ENCODE measurements around the gene ZMYM4.
A peak's percentile ranks its signal among the peaks of the same experiment; 100 is the strongest.

ZMYM4 gene

DNA sequence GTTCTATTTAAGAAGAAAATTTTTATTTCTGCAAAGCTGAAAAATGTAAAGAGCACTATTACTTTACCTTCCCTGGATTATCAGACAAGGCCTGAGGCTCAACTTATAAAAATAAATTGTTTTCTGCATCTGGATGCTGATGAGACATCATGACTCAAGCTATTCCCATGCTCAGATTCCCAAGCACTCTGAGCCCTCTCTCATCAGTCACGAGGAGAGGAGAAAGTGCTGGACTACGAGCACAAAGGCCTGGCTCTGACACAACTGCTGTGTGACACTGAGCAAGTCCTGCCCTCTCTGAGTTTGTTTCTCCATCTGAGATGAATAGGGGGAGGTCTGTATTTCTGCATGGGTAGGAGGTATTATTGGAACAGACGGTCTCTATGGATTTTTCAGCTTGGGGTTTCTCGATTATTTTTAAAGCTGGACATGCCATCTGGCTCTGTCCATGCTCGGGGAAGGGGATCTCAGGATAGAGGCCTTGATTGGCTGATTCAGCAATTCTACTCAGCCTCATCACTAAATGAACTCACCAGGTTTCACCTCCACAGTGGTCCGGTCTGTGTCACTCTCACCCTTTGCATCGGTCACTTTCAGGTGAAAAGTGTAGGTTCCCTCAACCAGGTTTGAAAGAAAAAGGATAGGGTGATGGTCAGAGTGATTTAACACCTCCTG, 181.0 kb downstream of the ZMYM4 start:
- H3K4me1 ChIP-seq (ENCODE audit: control insufficient read depth, insufficient read depth, low read depth, low read length), result no peaks in the 10 kb centered on the region

DNA sequence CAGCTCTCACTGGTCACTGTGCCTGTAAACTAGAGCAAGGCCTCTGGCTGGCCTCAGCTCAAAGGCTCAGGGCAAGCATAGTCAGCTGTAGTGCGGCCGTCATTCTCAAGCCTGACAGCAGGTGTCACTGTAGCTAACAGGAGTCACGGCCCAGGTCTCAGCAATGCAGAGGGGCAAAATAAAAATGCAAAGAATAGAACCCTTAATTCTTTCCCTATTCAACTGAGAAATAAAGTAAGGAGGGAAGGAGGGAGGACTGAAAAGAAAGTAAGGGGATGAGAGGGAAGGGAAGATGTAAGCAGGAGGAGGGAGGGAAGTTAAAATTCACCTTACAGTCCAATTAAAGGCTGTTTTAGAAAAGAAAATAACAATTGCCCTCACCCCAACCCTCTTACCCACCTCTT, 182.6 kb downstream of the ZMYM4 start:
- Histone ChIP-seq H3K4ac (ENCODE audit: low read depth in 1 of 2, low read length in 2 of 2) (no peak overlapping the region), H3K23ac (ENCODE audit: low read length in 2 of 2) (no peak overlapping the region), H2AFZ (ENCODE audit: low read depth, low read length) (no peak overlapping the region), H3K9me3 (ENCODE audit: control insufficient read depth, low read length) (no peaks in the 10 kb centered on the region), H4K91ac (ENCODE audit: low read length) (no peak overlapping the region), H2BK120ac (ENCODE audit: low read depth, low read length) (no peak overlapping the region), H2AK5ac (ENCODE audit: low read length, severe bottlenecking) (no peak overlapping the region), H3K27ac (ENCODE audit: low read length, poor library complexity, severe bottlenecking) (no peak overlapping the region), H2BK15ac (ENCODE audit: low read depth, poor library complexity, severe bottlenecking) (no peak overlapping the region), H2BK5ac (ENCODE audit: low read depth, low read length, poor library complexity, severe bottlenecking) (no peak overlapping the region), H2BK12ac (ENCODE audit: low read length in 2 of 2) (no peak overlapping the region), H3K18ac (ENCODE audit: low read depth in 1 of 2, low read length in 2 of 2) (peak overlapping the region in 1 of 2 experiments; percentile 13), H3K4me2 (ENCODE audit: low read length, poor library complexity, severe bottlenecking) (no peak overlapping the region), H3K4me3 (ENCODE audit: insufficient read depth in 1 of 2, low read depth in 1 of 2, low read length in 2 of 2) (no peak overlapping the region), H3K4me1 (ENCODE audit: control insufficient read depth, insufficient read depth, low read depth, low read length) (no peaks in the 10 kb centered on the region), H4K8ac (ENCODE audit: low read length) (no peak overlapping the region), H3K9ac (ENCODE audit: low read length) (peak overlapping the region; percentile 89), H3K36me3 (ENCODE audit: control insufficient read depth in 1 of 2, insufficient read depth in 2 of 2, low read depth in 1 of 2, low read length in 2 of 2) (peaks cover 26 to 35% of the 10 kb centered on the region in 2 experiments), H3K79me1 (replicated peaks; ENCODE audit: low read length, poor library complexity, severe bottlenecking) (peaks cover 11% of the 10 kb centered on the region), H3K14ac (ENCODE audit: low read length in 2 of 2) (no peak overlapping the region), H3K27me3 (ENCODE audit: control insufficient read depth in 1 of 2, insufficient read depth in 1 of 2, low read length in 2 of 2) (no peaks in the 10 kb centered on the region)
- DNase-seq, result peak; percentile 77
- WGBS, result 2% methylated on average over 3 of the region's 3 CpGs

More for the DNA sequence above, 181.0 kb downstream of the ZMYM4 start:
- 73% methylated on average over 7 of the region's 7 CpGs for WGBS
- peak overlapping the region in 1 of 2 experiments; percentile 33 for H2BK12ac ChIP-seq (ENCODE audit: low read length in 2 of 2)
- no peak overlapping the region for H3K4me2 ChIP-seq (ENCODE audit: low read length, poor library complexity, severe bottlenecking)
- H3K18ac ChIP-seq (ENCODE audit: low read depth in 1 of 2, low read length in 2 of 2), result no peak overlapping the region
- H3K4ac ChIP-seq (ENCODE audit: low read depth in 1 of 2, low read length in 2 of 2), result peak overlapping the region in 1 of 2 experiments; percentile 42
- no peaks in the 10 kb centered on the region for H3K9me3 ChIP-seq (ENCODE audit: control insufficient read depth, low read length)
- H3K36me3 ChIP-seq (ENCODE audit: control insufficient read depth in 1 of 2, insufficient read depth in 2 of 2, low read depth in 1 of 2, low read length in 2 of 2), result peaks cover 26 to 49% of the 10 kb centered on the region in 2 experiments
- DNase-seq, result peak; percentile 96
- no peak overlapping the region for H4K8ac ChIP-seq (ENCODE audit: low read length)
- peak overlapping the region; percentile 89 for H3K9ac ChIP-seq (ENCODE audit: low read length)
- H2AFZ ChIP-seq (ENCODE audit: low read depth, low read length), result no peak overlapping the region
- H2BK120ac ChIP-seq (ENCODE audit: low read depth, low read length), result no peak overlapping the region
- H4K91ac ChIP-seq (ENCODE audit: low read length), result no peak overlapping the region
- no peak overlapping the region for H2BK5ac ChIP-seq (ENCODE audit: low read depth, low read length, poor library complexity, severe bottlenecking)
- H2BK15ac ChIP-seq (ENCODE audit: low read depth, poor library complexity, severe bottlenecking), result no peak overlapping the region
- H3K14ac ChIP-seq (ENCODE audit: low read length in 2 of 2), result no peak overlapping the region
- peak overlapping the region in 1 of 2 experiments; percentile 49 for H3K4me3 ChIP-seq (ENCODE audit: insufficient read depth in 1 of 2, low read depth in 1 of 2, low read length in 2 of 2)
- no peaks in the 10 kb centered on the region for H3K27me3 ChIP-seq (ENCODE audit: control insufficient read depth in 1 of 2, insufficient read depth in 1 of 2, low read length in 2 of 2)
- peaks cover 14% of the 10 kb centered on the region for H3K79me1 ChIP-seq (replicated peaks; ENCODE audit: low read length, poor library complexity, severe bottlenecking)
- H3K27ac ChIP-seq (ENCODE audit: low read length, poor library complexity, severe bottlenecking), result peak overlapping the region; percentile 17
- no peak overlapping the region for H3K23ac ChIP-seq (ENCODE audit: low read length in 2 of 2)
- no peak overlapping the region for H2AK5ac ChIP-seq (ENCODE audit: low read length, severe bottlenecking)

DNA sequence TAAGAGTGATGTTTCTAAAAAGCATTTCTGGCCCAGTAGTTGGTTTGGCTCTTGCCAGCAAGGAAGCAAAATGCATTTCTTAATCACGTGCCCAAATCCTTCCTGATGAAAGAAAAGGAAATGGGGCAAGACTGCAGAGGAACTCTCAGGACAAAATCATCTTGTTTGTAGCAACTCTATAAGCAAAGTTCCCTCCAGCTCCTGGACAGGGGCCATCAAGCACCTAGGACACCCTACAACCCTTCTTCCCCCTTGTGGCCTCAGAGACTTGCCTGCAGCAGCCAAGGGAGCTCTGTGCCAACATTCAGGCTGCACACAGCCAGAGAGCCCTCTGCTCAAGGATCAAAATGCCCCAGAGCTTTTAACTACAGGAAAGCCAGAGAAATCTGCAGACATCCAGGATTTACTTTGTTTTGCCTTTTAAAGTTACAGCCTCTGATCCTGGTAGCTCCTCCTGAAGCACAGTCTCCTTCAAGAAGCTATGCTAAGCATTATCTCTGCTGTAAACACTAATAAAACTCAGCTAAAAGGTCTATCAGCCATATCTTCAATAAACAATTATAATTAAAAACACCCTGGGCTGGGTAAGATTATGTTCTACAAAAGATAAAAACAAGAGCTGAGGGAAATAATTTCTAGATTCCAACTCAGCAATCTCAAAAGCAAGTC, 183.7 kb downstream of the ZMYM4 start:
- no peak overlapping the region for H2BK12ac ChIP-seq (ENCODE audit: low read length in 2 of 2)
- 82% methylated on average over 1 of the region's 1 CpG for WGBS
- no peak overlapping the region for H2BK5ac ChIP-seq (ENCODE audit: low read depth, low read length, poor library complexity, severe bottlenecking)
- H2AFZ ChIP-seq (ENCODE audit: low read depth, low read length), result no peak overlapping the region
- no peak overlapping the region for H4K8ac ChIP-seq (ENCODE audit: low read length)
- H2AK5ac ChIP-seq (ENCODE audit: low read length, severe bottlenecking), result no peak overlapping the region
- peaks cover 8% of the 10 kb centered on the region for H3K79me1 ChIP-seq (replicated peaks; ENCODE audit: low read length, poor library complexity, severe bottlenecking)
- H3K4me3 ChIP-seq (ENCODE audit: insufficient read depth in 1 of 2, low read depth in 1 of 2, low read length in 2 of 2), result peak overlapping the region in 1 of 2 experiments; percentile 7
- H3K14ac ChIP-seq (ENCODE audit: low read length in 2 of 2), result no peak overlapping the region
- no peak overlapping the region for H3K27ac ChIP-seq (ENCODE audit: low read length, poor library complexity, severe bottlenecking)
- no peak overlapping the region for H3K4me2 ChIP-seq (ENCODE audit: low read length, poor library complexity, severe bottlenecking)
- H3K18ac ChIP-seq (ENCODE audit: low read depth in 1 of 2, low read length in 2 of 2), result no peak overlapping the region
- H3K9ac ChIP-seq (ENCODE audit: low read length), result peak overlapping the region; percentile 89
- H4K91ac ChIP-seq (ENCODE audit: low read length), result no peak overlapping the region
- no peak overlapping the region for H3K23ac ChIP-seq (ENCODE audit: low read length in 2 of 2)
- H2BK15ac ChIP-seq (ENCODE audit: low read depth, poor library complexity, severe bottlenecking), result no peak overlapping the region
- H3K4me1 ChIP-seq (ENCODE audit: control insufficient read depth, insufficient read depth, low read depth, low read length), result no peaks in the 10 kb centered on the region
- no peaks in the 10 kb centered on the region for H3K27me3 ChIP-seq (ENCODE audit: control insufficient read depth in 1 of 2, insufficient read depth in 1 of 2, low read length in 2 of 2)
- peak; percentile 65 for DNase-seq
- H3K4ac ChIP-seq (ENCODE audit: low read depth in 1 of 2, low read length in 2 of 2), result no peak overlapping the region
- H2BK120ac ChIP-seq (ENCODE audit: low read depth, low read length), result no peak overlapping the region
- no peaks in the 10 kb centered on the region for H3K9me3 ChIP-seq (ENCODE audit: control insufficient read depth, low read length)
- H3K36me3 ChIP-seq (ENCODE audit: control insufficient read depth in 1 of 2, insufficient read depth in 2 of 2, low read depth in 1 of 2, low read length in 2 of 2), result peaks cover 23 to 28% of the 10 kb centered on the region in 2 experiments

DNA sequence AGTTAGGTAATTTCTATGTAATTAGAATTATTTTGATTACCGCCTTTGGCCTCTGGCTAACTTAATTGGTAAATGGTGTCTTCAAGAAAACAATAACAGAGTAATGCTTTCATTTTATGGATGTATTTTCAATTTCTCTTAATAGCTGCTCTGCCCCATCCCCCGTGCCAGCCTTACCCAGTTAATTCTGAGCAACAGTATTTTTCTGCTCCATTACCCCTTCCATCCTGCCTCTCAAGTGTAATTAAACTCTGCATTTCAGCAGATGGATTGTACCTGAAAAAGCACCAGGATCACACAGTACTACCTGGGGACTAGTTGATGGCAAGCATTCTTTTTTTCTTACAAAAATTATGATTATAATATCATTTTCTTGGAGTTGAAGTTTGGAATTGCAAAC, 184.5 kb downstream of the ZMYM4 start:
- Histone ChIP-seq H3K4me2 (ENCODE audit: low read length, poor library complexity, severe bottlenecking) (no peak overlapping the region), H3K4me3 (ENCODE audit: insufficient read depth in 1 of 2, low read depth in 1 of 2, low read length in 2 of 2) (no peak overlapping the region), H3K4ac (ENCODE audit: low read depth in 1 of 2, low read length in 2 of 2) (no peak overlapping the region), H2BK5ac (ENCODE audit: low read depth, low read length, poor library complexity, severe bottlenecking) (no peak overlapping the region), H2AFZ (ENCODE audit: low read depth, low read length) (no peak overlapping the region), H3K36me3 (ENCODE audit: control insufficient read depth in 1 of 2, insufficient read depth in 2 of 2, low read depth in 1 of 2, low read length in 2 of 2) (peaks cover 21 to 32% of the 10 kb centered on the region in 2 experiments), H3K9ac (ENCODE audit: low read length) (peak overlapping the region; percentile 89), H3K4me1 (ENCODE audit: control insufficient read depth, insufficient read depth, low read depth, low read length) (no peaks in the 10 kb centered on the region), H3K23ac (ENCODE audit: low read length in 2 of 2) (no peak overlapping the region), H3K18ac (ENCODE audit: low read depth in 1 of 2, low read length in 2 of 2) (no peak overlapping the region), H4K91ac (ENCODE audit: low read length) (no peak overlapping the region), H2AK5ac (ENCODE audit: low read length, severe bottlenecking) (no peak overlapping the region), H3K27me3 (ENCODE audit: control insufficient read depth in 1 of 2, insufficient read depth in 1 of 2, low read length in 2 of 2) (no peaks in the 10 kb centered on the region), H3K27ac (ENCODE audit: low read length, poor library complexity, severe bottlenecking) (no peak overlapping the region), H4K8ac (ENCODE audit: low read length) (no peak overlapping the region), H3K14ac (ENCODE audit: low read length in 2 of 2) (no peak overlapping the region), H2BK15ac (ENCODE audit: low read depth, poor library complexity, severe bottlenecking) (no peak overlapping the region), H3K79me1 (replicated peaks; ENCODE audit: low read length, poor library complexity, severe bottlenecking) (peaks cover 8% of the 10 kb centered on the region), H3K9me3 (ENCODE audit: control insufficient read depth, low read length) (no peaks in the 10 kb centered on the region), H2BK12ac (ENCODE audit: low read length in 2 of 2) (no peak overlapping the region), H2BK120ac (ENCODE audit: low read depth, low read length) (no peak overlapping the region)
- 81% methylated on average over 1 of the region's 2 CpGs for whole genome bisulfite sequencing
- no peak for DNase-seq
